ENCODE results near the gene VSTM4. TPM values are rescaled to one million over a fixed set of nuclear protein-coding genes. Genes with fewer than 3 reads are reported as not detected.

Gene VSTM4
- total RNA-seq (2012; rRNA removed) (2.5 and 2.9 TPM in 2 replicates), polyA plus RNA-seq (2012; rRNA removed) (2.1 and 2.4 TPM in 2 replicates), Bru-seq, nascent RNA (percentile 66 among the genes with signal in this experiment), BruChase-seq, experiment 1, labeled RNA remaining after a 6-hour chase (percentile 56 among the genes with signal in this experiment), BruChase-seq, experiment 2, labeled RNA remaining after a 2-hour chase (percentile 59 among the genes with signal in this experiment)
- polyA plus RNA-seq (2012; cell fraction: cytosol; rRNA removed), result 1.2 and 1.3 TPM in 2 replicates
- polyA plus RNA-seq (2012; cell fraction: nucleus; rRNA removed; ENCODE audit: low replicate concordance), result 0.76 and 2.5 TPM in 2 replicates
- long read RNA-seq, full-length matches to known transcripts, result 10 of 35 reads
- long read RNA-seq, partial matches to known transcripts, result 5 of 35 reads
- long read RNA-seq, other reads (novel, unspliced or antisense), result 20 of 35 reads

- in situ Hi-C loops (cut with MboI; ENCODE audit: low sequenced_read_pairs), result no loop called here
- H3K23ac ChIP-seq (ENCODE audit: low read depth, low read length), result peak within 1 kb of the TSS; percentile 98
- no TSS peak for BruUV-seq (replicated peaks)
- peak within 1 kb of the TSS; percentile 57 to 94; a peak in 3 of 4 replicates for H4K8ac ChIP-seq (ENCODE audit: low read depth in 2 of 2, low read length in 2 of 2)
- peak within 1 kb of the TSS; percentile 62 for H2AK5ac ChIP-seq (ENCODE audit: low read depth, low read length)
- H2AFZ ChIP-seq (replicated peaks; ENCODE audit: low read length, poor library complexity), result peak within 1 kb of the TSS; percentile 95
- H3K27ac ChIP-seq (ENCODE audit: insufficient read depth, low read length), result peak within 1 kb of the TSS; percentile 86
- no peaks in the 10 kb centered on the region; the same call in 1 of the 2 replicates for H3K36me3 ChIP-seq (ENCODE audit: control insufficient read depth, insufficient read depth, low read length)
- H3K56ac ChIP-seq (ENCODE audit: extremely low read depth, insufficient read depth, low read length), result peak within 1 kb of the TSS; percentile 92
- peak within 1 kb of the TSS; percentile 96; the same call in 1 of the 3 replicates for H2BK15ac ChIP-seq (ENCODE audit: low read depth, low read length)
- peak within 1 kb of the TSS; percentile 82 for H3K18ac ChIP-seq (ENCODE audit: low read depth, low read length)
- peak; percentile 85 for ATAC-seq (ENCODE audit: low read depth)
- peak within 1 kb of the TSS; percentile 84 for H4K91ac ChIP-seq (ENCODE audit: insufficient read depth, low read depth, low read length)
- peak within 1 kb of the TSS; percentile 92 for H3K4me2 ChIP-seq (ENCODE audit: low read depth, low read length)
- peak within 1 kb of the TSS; percentile 98 for H3K14ac ChIP-seq (replicated peaks; ENCODE audit: low read depth, low read length)
- H4K5ac ChIP-seq (ENCODE audit: low read depth, low read length), result peak within 1 kb of the TSS; percentile 88
- no peaks in the 10 kb centered on the region; the same call in 1 of the 2 replicates for H3K27me3 ChIP-seq (ENCODE audit: control insufficient read depth, insufficient read depth, low read length)
- H3K9ac ChIP-seq (ENCODE audit: low read depth, low read length), result peak within 1 kb of the TSS; percentile 96
- H3K4ac ChIP-seq (ENCODE audit: low read depth, low read length), result peak within 1 kb of the TSS; percentile 90
- peaks cover 0 to 41% of the 10 kb centered on the region in 2 experiments; a peak in 3 of 4 replicates for H3K79me1 ChIP-seq (ENCODE audit: low read depth in 1 of 2, low read length in 2 of 2)
- TF ChIP-seq POLR2A (IDR thresholded peaks at IDR 0.05; ENCODE audit: low read depth, low read length) (peak; percentile 31; the same call in 1 of the 2 replicates), MAFK (IDR thresholded peaks at IDR 0.05; ENCODE audit: low read depth, low read length) (no peak), RCOR1 (IDR thresholded peaks at IDR 0.05; ENCODE audit: insufficient replicate concordance, low read length) (no peak), USF2 (IDR thresholded peaks at IDR 0.05; ENCODE audit: low read depth, low read length) (no peak), RAD21 (IDR thresholded peaks at IDR 0.05; ENCODE audit: low read length) (no peak; the same call in 1 of the 2 replicates), MAZ (IDR thresholded peaks at IDR 0.05; ENCODE audit: borderline replicate concordance, low read depth, low read length) (peak; percentile 46; the same call in 1 of the 2 replicates)
- H4K20me1 ChIP-seq (ENCODE audit: insufficient read depth, low read length), result peaks cover 6% of the 10 kb centered on the region; the same call in 1 of the 2 replicates
- DNase-seq, result peak; percentile 59
- intact Hi-C loops (cut with micrococcal nuclease), result loop anchor here (2.0 to 10.0 kb wide), 2 partner anchors 134 to 180 kb away; partner anchors contain the start of gene C10orf71
- peaks cover 17% of the 10 kb centered on the region; the same call in 1 of the 2 replicates for H3K4me1 ChIP-seq (ENCODE audit: control insufficient read depth, insufficient read depth, low read length)
- peak within 1 kb of the TSS; percentile 66 for H3K4me3 ChIP-seq (ENCODE audit: insufficient read depth, low read depth, low read length)
- dilution Hi-C loops (cut with HindIII; ENCODE audit: low sequenced_read_pairs, unreplicated experiment), result no loop called here
- 0% methylated on average over 41 of the region's 95 CpGs; no CpG with 5 or more reads in 1 of the 2 experiments for WGBS, 2 experiments (ENCODE audit: extremely low coverage in 2 of 2, insufficient read length in 1 of 2)
- CTCF ChIA-PET, result no interaction called here
- peak within 1 kb of the TSS; percentile 67 for H2BK5ac ChIP-seq (ENCODE audit: low read depth, low read length, poor library complexity, severe bottlenecking)
- H3K9me3 ChIP-seq (ENCODE audit: control insufficient read depth, insufficient read depth, low read length), result no peaks in the 10 kb centered on the region
- POLR2A ChIA-PET (ENCODE audit: unreplicated experiment), result no interaction called here
- H2BK20ac ChIP-seq (ENCODE audit: low read depth, low read length), result peak within 1 kb of the TSS; percentile 82
- H3K9me1 ChIP-seq (ENCODE audit: insufficient read depth, low read length), result peaks cover 4% of the 10 kb centered on the region; the same call in 1 of the 2 replicates
- peak within 1 kb of the TSS; percentile 89 for H2BK120ac ChIP-seq (ENCODE audit: low read depth, low read length)
- peak within 1 kb of the TSS; percentile 83 for H2AK9ac ChIP-seq (replicated peaks; ENCODE audit: low read depth, low read length, poor library complexity)
Observed at GRCh38 chr10:49115015-49115795, at the start of gene VSTM4. TSS of gene VSTM4 (minus strand) at chr10:49115522. CDS start at chr10:49115485, 37 bp downstream.
